OCI-LY7 (cell line): ENCODE results near the gene CCBE1. TPM values are rescaled to one million over a fixed set of nuclear protein-coding genes. Genes with fewer than 3 reads are reported as not detected.

Source experiments
- BruUV-seq: library from RNA; stranded (reverse); fragments of 400-500 nt; replicated peaks from 2 replicates; lab custom pipeline; 2021; lab: Mats Ljungman, UMichigan
- CTCF ChIA-PET: fragments of 300-600 bp; sonication (Branson Sonifier 250); formaldehyde crosslinking; loops from one replicate; lab custom pipeline; 2022; ENCODE audit warnings: antibody characterized with exemption; ENCODE audit not compliant: unreplicated experiment; lab: Charles Lee
- POLR2A ChIA-PET: fragments of 300-600 bp; sonication (Branson Sonifier 250); formaldehyde crosslinking; loops from one replicate; lab custom pipeline; 2022; ENCODE audit warnings: antibody characterized with exemption; lab: Charles Lee
- DNase-seq: peaks from one replicate; pipeline ENCODE4 v3.0.0-alpha.2; 2015; ENCODE audit warnings: low spot score
- H2AFZ ChIP-seq: fragments of 200-600 bp; sonication (generic), shearing (Covaris generic); 2 replicates; pipeline ENCODE4 v1.6.1; 2014; ENCODE audit warnings: mild to moderate bottlenecking, antibody characterized with exemption, low read length, moderate library complexity
- H3K27ac ChIP-seq: fragments of 200-600 bp; sonication (generic); 2 replicates; pipeline ENCODE4 v1.5.1; 2014; ENCODE audit warnings: mixed run types, low read depth, mild to moderate bottlenecking, moderate library complexity, low read length, inconsistent platforms; ENCODE audit not compliant: poor library complexity, severe bottlenecking
- H3K36me3 ChIP-seq: fragments of 200-600 bp; sonication (generic); 2 replicates; pipeline ENCODE4 v1.6.1; 2014; ENCODE audit warnings: mild to moderate bottlenecking, antibody characterized with exemption, low read length, moderate library complexity, mixed read lengths; ENCODE audit not compliant: insufficient read depth
- H3K4me1 ChIP-seq: fragments of 200-600 bp; sonication (generic); 2 replicates; pipeline ENCODE4 v1.5.1; 2014; ENCODE audit warnings: mild to moderate bottlenecking, low read length; ENCODE audit not compliant: insufficient read depth, poor library complexity, severe bottlenecking
- H3K4me2 ChIP-seq: fragments of 200-600 bp; sonication (generic); 2 replicates; pipeline ENCODE4 v1.6.1; 2014; ENCODE audit warnings: mild to moderate bottlenecking, low read length
- H3K4me3 ChIP-seq: fragments of 200-600 bp; sonication (generic); 2 replicates; pipeline ENCODE4 v1.5.1; 2014; ENCODE audit warnings: mild to moderate bottlenecking, low read depth, low read length; ENCODE audit not compliant: poor library complexity, severe bottlenecking
- H3K79me2 ChIP-seq: fragments of 200-600 bp; sonication (generic); 2 replicates; pipeline ENCODE4 v1.6.1; 2016; ENCODE audit warnings: low read depth, mild to moderate bottlenecking, low read length, moderate library complexity, mixed read lengths; ENCODE audit not compliant: insufficient read depth
- H3K9me2 ChIP-seq: fragments of 200-600 bp; sonication (generic); 2 replicates; pipeline ENCODE4 v1.6.1; 2016; ENCODE audit warnings: mild to moderate bottlenecking, low read length, mixed read lengths; ENCODE audit not compliant: insufficient read depth
- H3K9me3 ChIP-seq: fragments of 200-600 bp; sonication (generic); 2 replicates; pipeline ENCODE4 v1.6.1; 2014; ENCODE audit warnings: mild to moderate bottlenecking, mixed run types, low read length, mixed read lengths
- H4K20me1 ChIP-seq: fragments of 200-600 bp; sonication (generic); 2 replicates; pipeline ENCODE4 v1.6.1; 2014; ENCODE audit warnings: mild to moderate bottlenecking, antibody characterized with exemption, low read length, moderate library complexity, mixed read lengths; ENCODE audit not compliant: insufficient read depth
- CTCF ChIP-seq: fragments of 200-600 bp; sonication (generic); conservative IDR thresholded peaks from 2 replicates; pipeline ENCODE4 v1.5.1; 2014; ENCODE audit warnings: mild to moderate bottlenecking, antibody characterized with exemption, low read length, moderate library complexity, mixed read lengths
- EZH2phosphoT487 ChIP-seq: fragments of 200-600 bp; sonication (generic); IDR thresholded peaks from 2 replicates; pipeline ENCODE4 v1.6.1; 2018; ENCODE audit warnings: low read depth, borderline replicate concordance, mild to moderate bottlenecking, mixed run types, antibody characterized with exemption, low read length, moderate library complexity, mixed read lengths
- intact Hi-C: fragments of 100-400 bp; cut with micrococcal nuclease; formaldehyde crosslinking; loops from one replicate; pipeline ENCODE4 v1.10.0; 2022; ENCODE audit not compliant: unreplicated experiment
- total RNA-seq, 2 experiments: library from RNA; depleted of rRNA in 1 of 2; stranded (reverse); fragments of >200 nt in 1 of 2; shearing (Covaris generic) in 1 of 2; gene quantifications; 2 replicates each; pipeline ENCODE4 v1.2.3, GENCODE V29; 2014 to 2022

The CCBE1 gene
- total RNA-seq, 2 experiments from 2014 or later, result 0.16 to 0.70 TPM

- H3K9me2 ChIP-seq, result no peaks in the 10 kb centered on the region
- DNase-seq, result no peak
- CTCF ChIA-PET, result no interaction called here
- POLR2A ChIA-PET, result no interaction called here
- H3K9me3 ChIP-seq, result no peaks in the 10 kb centered on the region
- H3K4me3 ChIP-seq, result no peak overlapping the region
- no peaks in the 10 kb centered on the region for H4K20me1 ChIP-seq
- no peak for TF ChIP-seq EZH2phosphoT487
- TF ChIP-seq CTCF, result no peak
- no peaks in the 10 kb centered on the region for H3K79me2 ChIP-seq
- H3K4me1 ChIP-seq, result no peaks in the 10 kb centered on the region
- no peak overlapping the region for H3K4me2 ChIP-seq
- no peak overlapping the region for H3K27ac ChIP-seq
- H3K36me3 ChIP-seq, result no peaks in the 10 kb centered on the region
- intact Hi-C loops, result no loop called here
- no TSS peak for BruUV-seq
- H2AFZ ChIP-seq, result no peak overlapping the region
These were observed 277.0 kb downstream of the CCBE1 start for GRCh38 chr18:59420244-59420643.

- TF ChIP-seq EZH2phosphoT487, result no peak
- no peak for TF ChIP-seq CTCF
- intact Hi-C loops, result no loop called here
- H4K20me1 ChIP-seq, result no peaks in the 10 kb centered on the region
- no peak overlapping the region for H3K4me2 ChIP-seq
- no peak for DNase-seq
- no peaks in the 10 kb centered on the region for H3K36me3 ChIP-seq
- H3K9me3 ChIP-seq, result no peaks in the 10 kb centered on the region
- no peak overlapping the region for H3K4me3 ChIP-seq
- H2AFZ ChIP-seq, result no peak overlapping the region
- H3K27ac ChIP-seq, result no peak overlapping the region
- ChIA-PET POLR2A (no interaction called here), CTCF (no interaction called here)
- no peaks in the 10 kb centered on the region for H3K79me2 ChIP-seq
- BruUV-seq, result no TSS peak
- no peaks in the 10 kb centered on the region for H3K4me1 ChIP-seq
- no peaks in the 10 kb centered on the region for H3K9me2 ChIP-seq
These were observed 277.8 kb downstream of the CCBE1 start for GRCh38 chr18:59419386-59419785.

- TF ChIP-seq EZH2phosphoT487, result no peak
- TF ChIP-seq CTCF, result no peak
- DNase-seq, result peak; percentile 2
- Histone ChIP-seq H3K27ac (no peak overlapping the region), H3K36me3 (no peaks in the 10 kb centered on the region), H2AFZ (peak overlapping the region; percentile 64; the same call in 1 of the 2 replicates), H3K9me2 (no peaks in the 10 kb centered on the region), H3K4me1 (no peaks in the 10 kb centered on the region), H3K9me3 (no peaks in the 10 kb centered on the region), H3K4me3 (no peak overlapping the region), H3K79me2 (no peaks in the 10 kb centered on the region), H3K4me2 (no peak overlapping the region), H4K20me1 (no peaks in the 10 kb centered on the region)
- intact Hi-C loops, result no loop called here
- CTCF ChIA-PET, result no interaction called here
- no TSS peak for BruUV-seq
- POLR2A ChIA-PET, result no interaction called here
These were observed 280.4 kb downstream of the CCBE1 start for GRCh38 chr18:59416818-59417217.
